A673 (cell line): ENCODE measurements around the gene ABR.
A peak's percentile ranks its signal among the peaks of the same experiment; 100 is the strongest.

Source experiments
- EZH2 ChIP-seq: fragments of 200-600 bp; sonication (generic); IDR thresholded peaks from 2 replicates; pipeline ENCODE4 v1.6.1; 2017; ENCODE audit warnings: borderline replicate concordance, low read depth, mild to moderate bottlenecking, mixed read lengths, antibody characterized with exemption, low read length; ENCODE audit not compliant: poor library complexity, severe bottlenecking
- TF ChIP-seq, protein P1 (sequence below): fragments of 300-800, 200-600 bp; sonication (generic); conservative IDR thresholded peaks from 2 replicates; pipeline ENCODE4 v1.5.1; 2017; ENCODE audit warnings: low read depth, mild to moderate bottlenecking, antibody characterized with exemption, low read length, moderate library complexity, mixed read lengths

- TF ChIP-seq, protein P1, sequence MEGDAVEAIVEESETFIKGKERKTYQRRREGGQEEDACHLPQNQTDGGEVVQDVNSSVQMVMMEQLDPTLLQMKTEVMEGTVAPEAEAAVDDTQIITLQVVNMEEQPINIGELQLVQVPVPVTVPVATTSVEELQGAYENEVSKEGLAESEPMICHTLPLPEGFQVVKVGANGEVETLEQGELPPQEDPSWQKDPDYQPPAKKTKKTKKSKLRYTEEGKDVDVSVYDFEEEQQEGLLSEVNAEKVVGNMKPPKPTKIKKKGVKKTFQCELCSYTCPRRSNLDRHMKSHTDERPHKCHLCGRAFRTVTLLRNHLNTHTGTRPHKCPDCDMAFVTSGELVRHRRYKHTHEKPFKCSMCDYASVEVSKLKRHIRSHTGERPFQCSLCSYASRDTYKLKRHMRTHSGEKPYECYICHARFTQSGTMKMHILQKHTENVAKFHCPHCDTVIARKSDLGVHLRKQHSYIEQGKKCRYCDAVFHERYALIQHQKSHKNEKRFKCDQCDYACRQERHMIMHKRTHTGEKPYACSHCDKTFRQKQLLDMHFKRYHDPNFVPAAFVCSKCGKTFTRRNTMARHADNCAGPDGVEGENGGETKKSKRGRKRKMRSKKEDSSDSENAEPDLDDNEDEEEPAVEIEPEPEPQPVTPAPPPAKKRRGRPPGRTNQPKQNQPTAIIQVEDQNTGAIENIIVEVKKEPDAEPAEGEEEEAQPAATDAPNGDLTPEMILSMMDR = no peak
- peak; percentile 84 for TF ChIP-seq EZH2
Observed at GRCh38 chr17:978103-979093, 201.4 kb downstream of the ABR start.
